ENCODE results near the gene CD79B. TPM values are rescaled to one million over a fixed set of nuclear protein-coding genes. Genes with fewer than 3 reads are reported as not detected.

The CD79B gene
- total RNA-seq, 1 donor from 2014 or later, result 0.25 TPM

DNA sequence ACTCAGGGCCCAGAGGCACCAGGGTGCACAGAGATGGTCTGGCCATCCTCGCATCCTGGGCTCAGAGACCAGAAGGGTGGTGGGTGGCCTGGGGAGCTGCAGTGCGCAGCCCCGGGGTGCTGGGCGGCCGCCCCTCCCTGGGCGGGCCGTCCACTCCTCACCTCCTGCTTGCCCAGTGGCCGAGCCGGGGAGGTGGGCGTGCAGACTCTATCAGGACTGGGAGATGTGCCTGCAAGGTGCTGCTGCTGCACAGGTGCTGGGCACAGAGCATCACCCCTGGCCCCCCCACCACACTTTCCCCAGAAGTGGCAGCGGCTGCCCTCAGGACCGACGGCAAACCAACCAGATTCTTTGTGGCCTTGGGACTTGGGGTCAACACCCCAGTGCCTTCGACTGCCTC is 40.7 kb upstream of the CD79B start, which contains the start of gene SCN4A:
SCN4A (minus strand) TSS at position 123 of the 400 bp plus-strand sequence; CDS start at position 46, 77 bp downstream.
- Histone ChIP-seq H3K36me3 (ENCODE audit: insufficient read depth, low read length) (no peaks in the 10 kb centered on the region), H4K20me1 (ENCODE audit: insufficient read depth, low read length) (no peaks in the 10 kb centered on the region), H3K4me2 (ENCODE audit: low read length) (peak within 1 kb of the TSS; percentile 80), H3K27me3 (ENCODE audit: insufficient read depth, low read length) (peaks cover 4% of the 10 kb centered on the region), H3K79me2 (ENCODE audit: insufficient read depth, low read length) (no peaks in the 10 kb centered on the region), H3K27ac (ENCODE audit: low read depth, low read length) (no peak within 1 kb of the TSS), H3K4me1 (ENCODE audit: insufficient read depth, low read length) (peaks cover 19% of the 10 kb centered on the region), H3K9ac (ENCODE audit: low read length) (no peak within 1 kb of the TSS), H2AFZ (ENCODE audit: low read depth, low read length) (no peak within 1 kb of the TSS), H3K4me3 (ENCODE audit: insufficient read depth, low read depth, low read length) (no peak within 1 kb of the TSS), H3K9me3 (ENCODE audit: insufficient read depth, low read depth, low read length) (no peaks in the 10 kb centered on the region)
- Mint-ChIP-seq H3K4me1 (ENCODE audit: low read depth, unreplicated experiment) (peaks cover 12% of the 10 kb centered on the region), H3K4me3 (ENCODE audit: unreplicated experiment) (peak within 1 kb of the TSS; percentile 29), H3K9me3 (ENCODE audit: unreplicated experiment) (peaks cover 3% of the 10 kb centered on the region), H3K27me3 (ENCODE audit: low read depth, unreplicated experiment) (peaks cover 27% of the 10 kb centered on the region), H3K36me3 (ENCODE audit: low read depth, unreplicated experiment) (peaks cover 5% of the 10 kb centered on the region), H3K27ac (ENCODE audit: unreplicated experiment) (no peak within 1 kb of the TSS)
- TF ChIP-seq EZH2 (IDR thresholded peaks at IDR 0.05; ENCODE audit: insufficient read depth, low read length) (no peak), CTCF (IDR thresholded peaks at IDR 0.05; ENCODE audit: insufficient read depth, low read depth, low read length) (no peak)
- no peak for DNase-seq (ENCODE audit: low read depth)
- no peak for FAIRE-seq

DNA sequence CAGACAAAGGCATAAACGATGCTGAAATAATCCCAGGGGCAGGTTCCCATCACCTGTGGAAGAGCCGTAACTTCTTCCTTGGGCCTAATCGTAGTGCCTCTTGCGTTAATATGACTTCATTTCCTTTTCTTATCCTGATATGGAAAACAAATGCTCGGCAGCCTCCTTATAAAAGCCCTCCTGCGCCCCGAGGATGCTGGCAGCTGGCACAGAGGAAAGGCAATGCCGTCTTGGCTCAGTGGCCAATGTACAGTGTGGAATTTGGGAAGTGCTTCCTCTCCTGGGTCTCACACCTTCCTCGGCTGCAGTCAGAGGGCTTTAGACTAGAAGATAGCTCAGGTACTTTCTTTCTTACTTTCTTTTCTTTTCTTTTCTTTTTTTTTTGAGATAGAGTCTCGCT is 37.1 kb upstream of the CD79B start:
- Histone ChIP-seq H3K4me3 (ENCODE audit: insufficient read depth, low read depth, low read length) (no peak overlapping the region), H3K27me3 (ENCODE audit: insufficient read depth, low read length) (no peaks in the 10 kb centered on the region), H3K36me3 (ENCODE audit: insufficient read depth, low read length) (no peaks in the 10 kb centered on the region), H3K79me2 (ENCODE audit: insufficient read depth, low read length) (no peaks in the 10 kb centered on the region), H2AFZ (ENCODE audit: low read depth, low read length) (no peak overlapping the region), H3K27ac (ENCODE audit: low read depth, low read length) (no peak overlapping the region), H3K9ac (ENCODE audit: low read length) (no peak overlapping the region), H4K20me1 (ENCODE audit: insufficient read depth, low read length) (no peaks in the 10 kb centered on the region), H3K4me2 (ENCODE audit: low read length) (no peak overlapping the region), H3K9me3 (ENCODE audit: insufficient read depth, low read depth, low read length) (no peaks in the 10 kb centered on the region), H3K4me1 (ENCODE audit: insufficient read depth, low read length) (peaks cover 10% of the 10 kb centered on the region)
- Mint-ChIP-seq H3K27me3 (ENCODE audit: low read depth, unreplicated experiment) (peaks cover 27% of the 10 kb centered on the region), H3K27ac (ENCODE audit: unreplicated experiment) (no peak overlapping the region), H3K36me3 (ENCODE audit: low read depth, unreplicated experiment) (peaks cover 2% of the 10 kb centered on the region), H3K9me3 (ENCODE audit: unreplicated experiment) (no peaks in the 10 kb centered on the region), H3K4me3 (ENCODE audit: unreplicated experiment) (no peak overlapping the region), H3K4me1 (ENCODE audit: low read depth, unreplicated experiment) (peaks cover 2% of the 10 kb centered on the region)
- TF ChIP-seq CTCF (IDR thresholded peaks at IDR 0.05; ENCODE audit: insufficient read depth, low read depth, low read length) (no peak), EZH2 (IDR thresholded peaks at IDR 0.05; ENCODE audit: insufficient read depth, low read length) (no peak)
- DNase-seq (ENCODE audit: low read depth) (no peak), FAIRE-seq (no peak)

DNA sequence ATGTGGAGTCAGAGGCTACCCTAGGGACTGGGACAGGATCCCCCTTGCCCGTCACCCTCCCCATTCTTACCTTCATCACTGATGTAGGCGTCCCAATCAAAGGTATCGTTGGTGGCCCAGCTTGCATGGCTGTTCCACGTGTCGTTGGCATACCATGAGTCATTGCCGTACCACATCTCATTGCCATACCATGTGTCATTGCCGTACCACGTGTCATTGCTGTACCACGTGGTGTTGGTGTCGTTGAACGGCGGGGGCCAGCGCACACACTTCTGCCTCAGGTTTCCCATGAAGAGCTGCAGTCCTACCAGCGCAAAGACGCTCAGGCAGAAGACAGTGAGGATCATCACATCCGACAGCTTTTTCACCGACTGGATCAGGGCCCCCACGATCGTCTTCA is 35.8 kb upstream of the CD79B start:
- Histone ChIP-seq H3K9me3 (ENCODE audit: insufficient read depth, low read depth, low read length) (no peaks in the 10 kb centered on the region), H3K4me3 (ENCODE audit: insufficient read depth, low read depth, low read length) (no peak overlapping the region), H2AFZ (ENCODE audit: low read depth, low read length) (no peak overlapping the region), H3K36me3 (ENCODE audit: insufficient read depth, low read length) (no peaks in the 10 kb centered on the region), H4K20me1 (ENCODE audit: insufficient read depth, low read length) (no peaks in the 10 kb centered on the region), H3K79me2 (ENCODE audit: insufficient read depth, low read length) (no peaks in the 10 kb centered on the region), H3K27ac (ENCODE audit: low read depth, low read length) (no peak overlapping the region), H3K27me3 (ENCODE audit: insufficient read depth, low read length) (no peaks in the 10 kb centered on the region), H3K9ac (ENCODE audit: low read length) (no peak overlapping the region), H3K4me1 (ENCODE audit: insufficient read depth, low read length) (no peaks in the 10 kb centered on the region), H3K4me2 (ENCODE audit: low read length) (no peak overlapping the region)
- DNase-seq (ENCODE audit: low read depth) (no peak), FAIRE-seq (no peak)
- no peak overlapping the region for H3K4me3 Mint-ChIP-seq (ENCODE audit: unreplicated experiment)
- H3K4me1 Mint-ChIP-seq (ENCODE audit: low read depth, unreplicated experiment), result no peaks in the 10 kb centered on the region
- no peaks in the 10 kb centered on the region for H3K9me3 Mint-ChIP-seq (ENCODE audit: unreplicated experiment)
- peaks cover 33% of the 10 kb centered on the region for H3K27me3 Mint-ChIP-seq (ENCODE audit: low read depth, unreplicated experiment)
- TF ChIP-seq CTCF (IDR thresholded peaks at IDR 0.05; ENCODE audit: insufficient read depth, low read depth, low read length) (no peak), EZH2 (IDR thresholded peaks at IDR 0.05; ENCODE audit: insufficient read depth, low read length) (no peak)
- no peak overlapping the region for H3K27ac Mint-ChIP-seq (ENCODE audit: unreplicated experiment)
- peaks cover 2% of the 10 kb centered on the region for H3K36me3 Mint-ChIP-seq (ENCODE audit: low read depth, unreplicated experiment)

All from astrocyte (in vitro differentiated cells and primary cell).